Measurements from ENCODE around the gene CCSER2.

GRCh38 chr10:84405662-84406061, 77.3 kb downstream of the CCSER2 start:
- TF ChIP-seq EZH2 (IDR thresholded peaks at IDR 0.05): no peak
- no peak for TF ChIP-seq POLR2AphosphoS5 (IDR thresholded peaks at IDR 0.05; ENCODE audit: borderline replicate concordance, low read depth, low read length)
- TF ChIP-seq FOXP2 (optimal IDR thresholded peaks at IDR 0.05; ENCODE audit: control extremely low read depth, extremely low read length, insufficient read depth): no peak

Data from SK-N-MC (cell line).